ENCODE results near the gene UFD1. TPM values are rescaled to one million over a fixed set of nuclear protein-coding genes. Genes with fewer than 3 reads are reported as not detected.

The UFD1 gene
- total and polyA plus RNA-seq, 2 of the 13 experiments (the other 11 are each of a cell fraction or from before 2014, with no cell fraction given) = 47.9 to 51.1 TPM

GRCh38 chr22:19478901-19479354 lies at the start of gene UFD1 (continued):
- no peak for TF ChIP-seq ZNF512 (CRISPR knock-in tag; IDR thresholded peaks at IDR 0.05)
- TF ChIP-seq MXD3 (CRISPR knock-in tag; IDR thresholded peaks at IDR 0.05) = no peak
- TF ChIP-seq ZNF883 (CRISPR knock-in tag; IDR thresholded peaks at IDR 0.05; ENCODE audit: not compliant biosample characterization) = no peak
- peak; percentile 43; the same call in 1 of the 2 replicates for TF ChIP-seq MYC (CRISPR knock-in tag; IDR thresholded peaks at IDR 0.05; ENCODE audit: borderline replicate concordance)
- TF ChIP-seq ZNF10 (CRISPR knock-in tag; IDR thresholded peaks at IDR 0.05; ENCODE audit: borderline replicate concordance, low read depth) = no peak
- TF ChIP-seq, protein P1, sequence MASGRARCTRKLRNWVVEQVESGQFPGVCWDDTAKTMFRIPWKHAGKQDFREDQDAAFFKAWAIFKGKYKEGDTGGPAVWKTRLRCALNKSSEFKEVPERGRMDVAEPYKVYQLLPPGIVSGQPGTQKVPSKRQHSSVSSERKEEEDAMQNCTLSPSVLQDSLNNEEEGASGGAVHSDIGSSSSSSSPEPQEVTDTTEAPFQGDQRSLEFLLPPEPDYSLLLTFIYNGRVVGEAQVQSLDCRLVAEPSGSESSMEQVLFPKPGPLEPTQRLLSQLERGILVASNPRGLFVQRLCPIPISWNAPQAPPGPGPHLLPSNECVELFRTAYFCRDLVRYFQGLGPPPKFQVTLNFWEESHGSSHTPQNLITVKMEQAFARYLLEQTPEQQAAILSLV (CRISPR knock-in tag; IDR thresholded peaks at IDR 0.05; ENCODE audit: borderline replicate concordance) = no peak
- no peak for TF ChIP-seq NR0B2 (CRISPR knock-in tag; IDR thresholded peaks at IDR 0.05)
- TF ChIP-seq ZFP41 (CRISPR knock-in tag; IDR thresholded peaks at IDR 0.05; ENCODE audit: borderline replicate concordance) = no peak
- TF ChIP-seq ZNF576 (CRISPR knock-in tag; IDR thresholded peaks at IDR 0.05) = no peak
- TF ChIP-seq, protein P2, sequence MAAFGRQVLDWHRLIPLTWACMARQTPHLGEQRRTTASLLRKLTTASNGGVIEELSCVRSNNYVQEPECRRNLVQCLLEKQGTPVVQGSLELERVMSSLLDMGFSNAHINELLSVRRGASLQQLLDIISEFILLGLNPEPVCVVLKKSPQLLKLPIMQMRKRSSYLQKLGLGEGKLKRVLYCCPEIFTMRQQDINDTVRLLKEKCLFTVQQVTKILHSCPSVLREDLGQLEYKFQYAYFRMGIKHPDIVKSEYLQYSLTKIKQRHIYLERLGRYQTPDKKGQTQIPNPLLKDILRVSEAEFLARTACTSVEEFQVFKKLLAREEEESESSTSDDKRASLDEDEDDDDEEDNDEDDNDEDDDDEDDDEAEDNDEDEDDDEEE (CRISPR knock-in tag; IDR thresholded peaks at IDR 0.05) = no peak
- TF ChIP-seq CEBPG (CRISPR knock-in tag; IDR thresholded peaks at IDR 0.05) = no peak
- 0 out of 2 replicates have a peak, but pooled peaks have one; percentile 23 for TF ChIP-seq E2F5 (CRISPR knock-in tag; conservative IDR thresholded peaks at IDR 0.05)
- TF ChIP-seq ZFAT (CRISPR knock-in tag; conservative IDR thresholded peaks at IDR 0.05) = no peak
- TF ChIP-seq ZSCAN30 (CRISPR knock-in tag; IDR thresholded peaks at IDR 0.05) = no peak
- no peak for TF ChIP-seq DR1 (CRISPR knock-in tag; IDR thresholded peaks at IDR 0.05)
- no peak for TF ChIP-seq SRF (IDR thresholded peaks at IDR 0.05; ENCODE audit: low read depth, low read length)
- TF ChIP-seq ZNF224 (CRISPR knock-in tag; IDR thresholded peaks at IDR 0.05) = no peak
- no peak for TF ChIP-seq JUN (CRISPR knock-in tag; IDR thresholded peaks at IDR 0.05)
- no peak for TF ChIP-seq TP53 (CRISPR knock-in tag; conservative IDR thresholded peaks at IDR 0.05)
- TF ChIP-seq MTF1 (CRISPR knock-in tag; IDR thresholded peaks at IDR 0.05) = no peak
- TF ChIP-seq BHLHE40 (IDR thresholded peaks at IDR 0.05; ENCODE audit: low read length) = peak; percentile 94
- TF ChIP-seq, protein P3, sequence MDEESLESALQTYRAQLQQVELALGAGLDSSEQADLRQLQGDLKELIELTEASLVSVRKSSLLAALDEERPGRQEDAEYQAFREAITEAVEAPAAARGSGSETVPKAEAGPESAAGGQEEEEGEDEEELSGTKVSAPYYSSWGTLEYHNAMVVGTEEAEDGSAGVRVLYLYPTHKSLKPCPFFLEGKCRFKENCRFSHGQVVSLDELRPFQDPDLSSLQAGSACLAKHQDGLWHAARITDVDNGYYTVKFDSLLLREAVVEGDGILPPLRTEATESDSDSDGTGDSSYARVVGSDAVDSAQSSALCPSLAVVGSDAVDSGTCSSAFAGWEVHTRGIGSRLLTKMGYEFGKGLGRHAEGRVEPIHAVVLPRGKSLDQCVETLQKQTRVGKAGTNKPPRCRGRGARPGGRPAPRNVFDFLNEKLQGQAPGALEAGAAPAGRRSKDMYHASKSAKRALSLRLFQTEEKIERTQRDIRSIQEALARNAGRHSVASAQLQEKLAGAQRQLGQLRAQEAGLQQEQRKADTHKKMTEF (CRISPR knock-in tag; IDR thresholded peaks at IDR 0.05) = peak; percentile 54; the same call in 1 of the 2 replicates
- TF ChIP-seq KLF6 (CRISPR knock-in tag; IDR thresholded peaks at IDR 0.05) = 0 out of 2 replicates have a peak, but pooled peaks have one; percentile 26
- TF ChIP-seq PCBP2 (optimal IDR thresholded peaks at IDR 0.05; ENCODE audit: low read depth, low read length, poor library complexity, severe bottlenecking) = no peak
- TF ChIP-seq MTA3 (CRISPR knock-in tag; IDR thresholded peaks at IDR 0.05) = no peak

All from HepG2 (cell line).